ENCODE results near the gene S1PR2. TPM values are rescaled to one million over a fixed set of nuclear protein-coding genes. Genes with fewer than 3 reads are reported as not detected.

The S1PR2 gene
- total and polyA plus RNA-seq, 9 of the 15 experiments (the other 6 are each of a cell fraction or from before 2014, with no cell fraction given), result 1.5 to 3.9 (median 2.0) TPM

DNA sequence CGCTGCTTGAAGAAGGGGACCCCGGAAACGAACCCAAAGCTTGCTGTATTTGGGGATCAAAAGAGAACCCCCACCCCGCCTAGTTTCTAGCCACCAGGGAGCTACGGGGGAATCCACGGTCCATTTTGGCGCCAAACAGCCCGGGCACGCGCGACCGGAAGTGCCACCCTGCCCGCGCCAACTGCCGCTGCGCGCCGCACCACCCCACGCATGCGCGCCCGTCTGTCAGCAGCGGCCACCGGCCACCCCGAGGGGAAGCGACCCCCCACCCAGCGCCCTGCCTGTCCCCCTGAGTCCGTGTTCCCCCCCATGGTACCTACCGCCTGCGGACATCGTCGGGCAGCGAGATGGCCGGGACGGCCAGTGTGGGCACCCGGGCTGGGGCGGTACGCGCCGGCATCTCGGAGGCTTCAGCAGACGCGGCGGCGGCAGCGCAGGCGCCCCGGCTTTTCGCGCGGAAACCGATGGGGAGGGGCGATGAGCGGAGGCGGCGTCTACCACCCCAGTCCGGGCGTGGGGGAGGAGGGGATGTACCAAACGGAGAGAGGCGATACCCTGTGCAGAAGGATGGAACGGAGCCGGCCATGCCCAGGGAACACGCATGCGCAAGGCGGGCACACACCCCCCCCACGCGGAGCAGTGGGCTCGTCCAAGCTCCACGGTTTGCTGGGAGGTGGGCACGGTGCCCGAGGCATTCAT lies 36.5 kb downstream of the S1PR2 start, which contains the start of gene DNMT1 (continued):
- TF ChIP-seq, protein P1, sequence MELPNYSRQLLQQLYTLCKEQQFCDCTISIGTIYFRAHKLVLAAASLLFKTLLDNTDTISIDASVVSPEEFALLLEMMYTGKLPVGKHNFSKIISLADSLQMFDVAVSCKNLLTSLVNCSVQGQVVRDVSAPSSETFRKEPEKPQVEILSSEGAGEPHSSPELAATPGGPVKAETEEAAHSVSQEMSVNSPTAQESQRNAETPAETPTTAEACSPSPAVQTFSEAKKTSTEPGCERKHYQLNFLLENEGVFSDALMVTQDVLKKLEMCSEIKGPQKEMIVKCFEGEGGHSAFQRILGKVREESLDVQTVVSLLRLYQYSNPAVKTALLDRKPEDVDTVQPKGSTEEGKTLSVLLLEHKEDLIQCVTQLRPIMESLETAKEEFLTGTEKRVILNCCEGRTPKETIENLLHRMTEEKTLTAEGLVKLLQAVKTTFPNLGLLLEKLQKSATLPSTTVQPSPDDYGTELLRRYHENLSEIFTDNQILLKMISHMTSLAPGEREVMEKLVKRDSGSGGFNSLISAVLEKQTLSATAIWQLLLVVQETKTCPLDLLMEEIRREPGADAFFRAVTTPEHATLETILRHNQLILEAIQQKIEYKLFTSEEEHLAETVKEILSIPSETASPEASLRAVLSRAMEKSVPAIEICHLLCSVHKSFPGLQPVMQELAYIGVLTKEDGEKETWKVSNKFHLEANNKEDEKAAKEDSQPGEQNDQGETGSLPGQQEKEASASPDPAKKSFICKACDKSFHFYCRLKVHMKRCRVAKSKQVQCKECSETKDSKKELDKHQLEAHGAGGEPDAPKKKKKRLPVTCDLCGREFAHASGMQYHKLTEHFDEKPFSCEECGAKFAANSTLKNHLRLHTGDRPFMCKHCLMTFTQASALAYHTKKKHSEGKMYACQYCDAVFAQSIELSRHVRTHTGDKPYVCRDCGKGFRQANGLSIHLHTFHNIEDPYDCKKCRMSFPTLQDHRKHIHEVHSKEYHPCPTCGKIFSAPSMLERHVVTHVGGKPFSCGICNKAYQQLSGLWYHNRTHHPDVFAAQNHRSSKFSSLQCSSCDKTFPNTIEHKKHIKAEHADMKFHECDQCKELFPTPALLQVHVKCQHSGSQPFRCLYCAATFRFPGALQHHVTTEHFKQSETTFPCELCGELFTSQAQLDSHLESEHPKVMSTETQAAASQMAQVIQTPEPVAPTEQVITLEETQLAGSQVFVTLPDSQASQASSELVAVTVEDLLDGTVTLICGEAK (IDR thresholded peaks at IDR 0.05), result peak; percentile 76
- TF ChIP-seq, protein P1 (CRISPR knock-in tag; IDR thresholded peaks at IDR 0.05), result no peak
- peak in 1 of 2 experiments; percentile 68; a peak in 2 of 4 replicates for TF ChIP-seq ZMIZ1 (IDR thresholded peaks at IDR 0.05; ENCODE audit: low read depth in 2 of 2, low read length in 2 of 2)
- TF ChIP-seq YBX1 (IDR thresholded peaks at IDR 0.05), result no peak
- TF ChIP-seq, protein P2, sequence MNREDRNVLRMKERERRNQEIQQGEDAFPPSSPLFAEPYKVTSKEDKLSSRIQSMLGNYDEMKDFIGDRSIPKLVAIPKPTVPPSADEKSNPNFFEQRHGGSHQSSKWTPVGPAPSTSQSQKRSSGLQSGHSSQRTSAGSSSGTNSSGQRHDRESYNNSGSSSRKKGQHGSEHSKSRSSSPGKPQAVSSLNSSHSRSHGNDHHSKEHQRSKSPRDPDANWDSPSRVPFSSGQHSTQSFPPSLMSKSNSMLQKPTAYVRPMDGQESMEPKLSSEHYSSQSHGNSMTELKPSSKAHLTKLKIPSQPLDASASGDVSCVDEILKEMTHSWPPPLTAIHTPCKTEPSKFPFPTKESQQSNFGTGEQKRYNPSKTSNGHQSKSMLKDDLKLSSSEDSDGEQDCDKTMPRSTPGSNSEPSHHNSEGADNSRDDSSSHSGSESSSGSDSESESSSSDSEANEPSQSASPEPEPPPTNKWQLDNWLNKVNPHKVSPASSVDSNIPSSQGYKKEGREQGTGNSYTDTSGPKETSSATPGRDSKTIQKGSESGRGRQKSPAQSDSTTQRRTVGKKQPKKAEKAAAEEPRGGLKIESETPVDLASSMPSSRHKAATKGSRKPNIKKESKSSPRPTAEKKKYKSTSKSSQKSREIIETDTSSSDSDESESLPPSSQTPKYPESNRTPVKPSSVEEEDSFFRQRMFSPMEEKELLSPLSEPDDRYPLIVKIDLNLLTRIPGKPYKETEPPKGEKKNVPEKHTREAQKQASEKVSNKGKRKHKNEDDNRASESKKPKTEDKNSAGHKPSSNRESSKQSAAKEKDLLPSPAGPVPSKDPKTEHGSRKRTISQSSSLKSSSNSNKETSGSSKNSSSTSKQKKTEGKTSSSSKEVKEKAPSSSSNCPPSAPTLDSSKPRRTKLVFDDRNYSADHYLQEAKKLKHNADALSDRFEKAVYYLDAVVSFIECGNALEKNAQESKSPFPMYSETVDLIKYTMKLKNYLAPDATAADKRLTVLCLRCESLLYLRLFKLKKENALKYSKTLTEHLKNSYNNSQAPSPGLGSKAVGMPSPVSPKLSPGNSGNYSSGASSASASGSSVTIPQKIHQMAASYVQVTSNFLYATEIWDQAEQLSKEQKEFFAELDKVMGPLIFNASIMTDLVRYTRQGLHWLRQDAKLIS (CRISPR knock-in tag; IDR thresholded peaks at IDR 0.05), result peak; percentile 60
- no peak for TF ChIP-seq ZNF551 (CRISPR knock-in tag; IDR thresholded peaks at IDR 0.05)
- TF ChIP-seq PHB (CRISPR knock-in tag; IDR thresholded peaks at IDR 0.05), result no peak
- no peak for TF ChIP-seq RBM39 (optimal IDR thresholded peaks at IDR 0.05; ENCODE audit: low read depth, low read length)
- TF ChIP-seq TAF7 (tag; IDR thresholded peaks at IDR 0.05), result peak; percentile 29; the same call in 1 of the 2 replicates

Data from K562 (cell line).